Measurements from ENCODE around the gene STX4. TPM values are rescaled to one million over a fixed set of nuclear protein-coding genes. Genes with fewer than 3 reads are reported as not detected.

The STX4 gene
- total RNA-seq, 1 experiment from 2014 or later = 26.0 TPM

- no peaks in the 10 kb centered on the region for H4K20me1 ChIP-seq (ENCODE audit: insufficient read depth)
- intact Hi-C loops (cut with micrococcal nuclease) = no loop called here
- DNase-seq (ENCODE audit: low read depth, low spot score) (no peak), ATAC-seq (no peak)
- no peak overlapping the region for H3K27ac ChIP-seq (ENCODE audit: low read depth, low read length)
- H3K4me2 ChIP-seq (ENCODE audit: low read length) = no peak overlapping the region
- BruUV-seq (replicated peaks) = no TSS peak
- H3K79me2 ChIP-seq (ENCODE audit: insufficient read depth, low read length) = no peaks in the 10 kb centered on the region
- ChIA-PET POLR2A (no interaction called here), RAD21 (ENCODE audit: low non-redundant PET in 1 of 2, low total read pairs in 2 of 2, uncharacterized antibody in 2 of 2, unreplicated experiment in 2 of 2) (no interaction called here), CTCF (no interaction called here)
- TF ChIP-seq FOSL1 (IDR thresholded peaks at IDR 0.05; ENCODE audit: low read depth) = no peak
- TF ChIP-seq POLR2A (IDR thresholded peaks at IDR 0.05; ENCODE audit: borderline replicate concordance, extremely low read depth, insufficient read depth, insufficient read length) = no peak
- TF ChIP-seq MAX (IDR thresholded peaks at IDR 0.05) = no peak
- no peak for TF ChIP-seq REST (IDR thresholded peaks at IDR 0.05; ENCODE audit: low read depth)
- TF ChIP-seq TCF7L2 (IDR thresholded peaks at IDR 0.05; ENCODE audit: borderline replicate concordance, extremely low read depth, insufficient read depth, insufficient read length) = no peak
- no peak for TF ChIP-seq SIN3A (IDR thresholded peaks at IDR 0.05; ENCODE audit: low read depth)
- no peak for TF ChIP-seq JUND (IDR thresholded peaks at IDR 0.05)
- TF ChIP-seq ZFX (IDR thresholded peaks at IDR 0.05) = no peak
- no peak for TF ChIP-seq EZH2phosphoT487 (IDR thresholded peaks at IDR 0.05; ENCODE audit: borderline replicate concordance)
- TF ChIP-seq ZBTB33 (IDR thresholded peaks at IDR 0.05; ENCODE audit: extremely low read depth, insufficient replicate concordance, low read length) = no peak
- no peak for TF ChIP-seq ELF1 (IDR thresholded peaks at IDR 0.05; ENCODE audit: borderline replicate concordance, low read depth)
- no peak for TF ChIP-seq ATF3 (IDR thresholded peaks at IDR 0.05)
- no peak for TF ChIP-seq CBX3 (IDR thresholded peaks at IDR 0.05; ENCODE audit: low read depth)
- no peak for TF ChIP-seq ZNF274 (IDR thresholded peaks at IDR 0.05; ENCODE audit: low read depth, low read length)
- TF ChIP-seq EZH2 (IDR thresholded peaks at IDR 0.05) = no peak
- H2AFZ ChIP-seq (ENCODE audit: low read depth, low read length, poor library complexity, severe bottlenecking) = no peak overlapping the region
- H3K4me3 ChIP-seq (replicated peaks in 1 of 2; ENCODE audit: low read depth in 1 of 2, low read length in 2 of 2) = no peak overlapping the region
- H3K9me3 ChIP-seq (ENCODE audit: control insufficient read depth in 1 of 2, insufficient read depth in 1 of 2, low read depth in 1 of 2, low read length in 2 of 2) = no peaks in the 10 kb centered on the region
- peaks cover 14 to 22% of the 10 kb centered on the region in 2 experiments for H3K4me1 ChIP-seq (ENCODE audit: control insufficient read depth in 1 of 2, insufficient read depth in 2 of 2, low read length in 2 of 2)
- no peaks in the 10 kb centered on the region for H3K27me3 ChIP-seq (ENCODE audit: insufficient read depth, low read length)
- H3K36me3 ChIP-seq (ENCODE audit: control insufficient read depth in 1 of 2, insufficient read depth in 2 of 2, low read length in 2 of 2) = no peaks in the 10 kb centered on the region
- no peak overlapping the region for H3K9ac ChIP-seq (ENCODE audit: low read length)
- no peaks in the 10 kb centered on the region for H3K9me2 ChIP-seq (ENCODE audit: insufficient read depth)
Measured at GRCh38 chr16:31002862-31003341, 30.5 kb upstream of the STX4 start.
